RWPE2 (cell line): Measurements from ENCODE around the gene PLD2.
A peak's percentile ranks its signal among the peaks of the same experiment; 100 is the strongest.

ENCODE experiments used
- ATAC-seq: fragments of 200-7000 bp; cut with Tn5 transposase; 3 replicates; pipeline ENCODE4 v1.9.1; 2021; ENCODE audit warnings: low read depth
- DNase-seq: peaks from one replicate; pipeline ENCODE4 v3.0.0-alpha.2; 2020; ENCODE audit warnings: low spot score
- H3K27ac ChIP-seq: fragments of 450-650 bp; 2 replicates; pipeline ENCODE4 v1.5.1; 2017; ENCODE audit warnings: mild to moderate bottlenecking; ENCODE audit not compliant: poor library complexity, severe bottlenecking
- H3K27me3 ChIP-seq: fragments of 250-450 bp; sonication (Bioruptor Pico); 2 replicates; pipeline ENCODE4 v1.5.1; 2021; ENCODE audit warnings: mild to moderate bottlenecking, moderate library complexity; ENCODE audit not compliant: insufficient read depth, poor library complexity, severe bottlenecking
- H3K36me3 ChIP-seq: fragments of 250-450 bp; sonication (Bioruptor Pico); 2 replicates; pipeline ENCODE4 v1.5.1; 2020; ENCODE audit warnings: low read depth, mild to moderate bottlenecking, moderate library complexity
- H3K4me1 ChIP-seq: fragments of 250-450 bp; sonication (Bioruptor Pico); 2 replicates; pipeline ENCODE4 v1.5.1; 2021; ENCODE audit warnings: mild to moderate bottlenecking, moderate library complexity; ENCODE audit not compliant: insufficient read depth, poor library complexity, severe bottlenecking
- H3K4me3 ChIP-seq: fragments of 250-450 bp; sonication (Bioruptor Pico); 2 replicates; pipeline ENCODE4 v1.5.1; 2021; ENCODE audit warnings: mild to moderate bottlenecking, moderate library complexity; ENCODE audit not compliant: severe bottlenecking
- H3K9me3 ChIP-seq: fragments of 250-450 bp; sonication (Bioruptor Pico); 2 replicates; pipeline ENCODE4 v1.5.1; 2021; ENCODE audit warnings: mild to moderate bottlenecking, moderate library complexity; ENCODE audit not compliant: severe bottlenecking
- CTCF ChIP-seq: fragments of 450-650 bp; IDR thresholded peaks from one replicate; pipeline ENCODE4 v1.5.1; 2017; ENCODE audit warnings: mild to moderate bottlenecking, moderate library complexity; ENCODE audit not compliant: poor library complexity, severe bottlenecking

PLD2 gene

GRCh38 chr17:4790705-4791088 lies 16.3 kb upstream of the PLD2 start:
- Histone ChIP-seq H3K4me1 (peaks cover 7% of the 10 kb centered on the region), H3K27ac (peak overlapping the region; percentile 82), H3K36me3 (no peaks in the 10 kb centered on the region), H3K4me3 (no peak overlapping the region), H3K9me3 (no peaks in the 10 kb centered on the region), H3K27me3 (no peaks in the 10 kb centered on the region)
- no peak for TF ChIP-seq CTCF
- ATAC-seq (no peak), DNase-seq (no peak)

GRCh38 chr17:4795168-4795567 lies 11.8 kb upstream of the PLD2 start:
- Histone ChIP-seq H3K4me1 (peaks cover 4% of the 10 kb centered on the region), H3K36me3 (peaks cover 23% of the 10 kb centered on the region), H3K27ac (peak overlapping the region; percentile 50), H3K27me3 (no peaks in the 10 kb centered on the region), H3K9me3 (no peaks in the 10 kb centered on the region), H3K4me3 (peak overlapping the region; percentile 85)
- no peak for TF ChIP-seq CTCF
- ATAC-seq (no peak), DNase-seq (no peak)

- Histone ChIP-seq H3K27ac (peak overlapping the region; percentile 50), H3K4me1 (peaks cover 4% of the 10 kb centered on the region), H3K36me3 (peaks cover 23% of the 10 kb centered on the region), H3K27me3 (no peaks in the 10 kb centered on the region), H3K9me3 (no peaks in the 10 kb centered on the region), H3K4me3 (peak overlapping the region; percentile 85)
- DNase-seq (no peak), ATAC-seq (peak; percentile 56; the same call in 1 of the 3 replicates)
- no peak for TF ChIP-seq CTCF
Measured at GRCh38 chr17:4796552-4796920, 10.4 kb upstream of the PLD2 start.

GRCh38 chr17:4800462-4801196 lies 6.3 kb upstream of the PLD2 start:
- H3K4me1 ChIP-seq = peaks cover 4% of the 10 kb centered on the region
- H3K27me3 ChIP-seq = no peaks in the 10 kb centered on the region
- ATAC-seq = no peak
- DNase-seq = no peak
- no peak overlapping the region for H3K27ac ChIP-seq
- H3K36me3 ChIP-seq = peaks cover 23% of the 10 kb centered on the region
- H3K9me3 ChIP-seq = no peaks in the 10 kb centered on the region
- TF ChIP-seq CTCF = no peak
- H3K4me3 ChIP-seq = no peak overlapping the region

GRCh38 chr17:4802228-4802627 lies 4.7 kb upstream of the PLD2 start, which contains the start of gene C17orf114:
Gene C17orf114, minus strand, starts transcription at chr17:4802328.
- peaks cover 19% of the 10 kb centered on the region for H3K36me3 ChIP-seq
- ATAC-seq (no peak), DNase-seq (no peak)
- no peaks in the 10 kb centered on the region for H3K27me3 ChIP-seq
- no peaks in the 10 kb centered on the region for H3K9me3 ChIP-seq
- no peak within 1 kb of the TSS for H3K27ac ChIP-seq
- H3K4me1 ChIP-seq = peaks cover 4% of the 10 kb centered on the region
- no peak within 1 kb of the TSS for H3K4me3 ChIP-seq
- TF ChIP-seq CTCF = no peak
